Measurements from ENCODE around the gene PLXNC1.
A peak's percentile ranks its signal among the peaks of the same experiment; 100 is the strongest.

Gene PLXNC1

GRCh38 chr12:94299846-94300245 lies 151.5 kb downstream of the PLXNC1 start:
- H3K27ac ChIP-seq (ENCODE audit: insufficient read depth in 1 of 2, low read depth in 1 of 2, low read length in 2 of 2, poor library complexity in 1 of 2, severe bottlenecking in 2 of 2): peak overlapping the region in 1 of 2 experiments; percentile 5
- H3K27me3 ChIP-seq (replicated peaks in 2 of 5; ENCODE audit: control insufficient read depth in 4 of 5, insufficient read depth in 5 of 5, low read length in 4 of 5): no peaks in the 10 kb centered on the region
- H3K4me3 ChIP-seq (ENCODE audit: control insufficient read depth in 1 of 7, extremely low read depth in 1 of 7, insufficient read depth in 4 of 7, low read depth in 2 of 7, low read length in 6 of 7): no peak overlapping the region
- peaks cover 23 to 83% (median 57%) of the 10 kb centered on the region in 4 experiments for H3K36me3 ChIP-seq (ENCODE audit: control insufficient read depth in 4 of 4, insufficient read depth in 4 of 4, low read length in 3 of 4)
- H3K4me1 ChIP-seq (ENCODE audit: control extremely low read depth in 1 of 4, control insufficient read depth in 4 of 4, insufficient read depth in 4 of 4, low read length in 3 of 4): peaks cover 0 to 2% (median 0%) of the 10 kb centered on the region in 4 experiments
- 100% methylated on average over 1 of the region's 1 CpG for whole genome bisulfite sequencing (ENCODE audit: insufficient coverage)
- no peak for DNase-seq
- POLR2A ChIA-PET: no interaction called here
- CTCF ChIA-PET: no interaction called here
- H3K9me3 ChIP-seq (ENCODE audit: control extremely low read depth in 1 of 5, control insufficient read depth in 4 of 5, insufficient read depth in 2 of 5, low read depth in 1 of 5, low read length in 4 of 5): no peaks in the 10 kb centered on the region

GRCh38 chr12:94304012-94304411 lies 155.6 kb downstream of the PLXNC1 start:
- Histone ChIP-seq H3K4me1 (ENCODE audit: control extremely low read depth in 1 of 4, control insufficient read depth in 4 of 4, insufficient read depth in 4 of 4, low read length in 3 of 4) (peaks cover 0 to 2% (median 0%) of the 10 kb centered on the region in 4 experiments), H3K27ac (ENCODE audit: insufficient read depth in 1 of 2, low read depth in 1 of 2, low read length in 2 of 2, poor library complexity in 1 of 2, severe bottlenecking in 2 of 2) (peak overlapping the region in 1 of 2 experiments; percentile 4), H3K9me3 (ENCODE audit: control extremely low read depth in 1 of 5, control insufficient read depth in 4 of 5, insufficient read depth in 2 of 5, low read depth in 1 of 5, low read length in 4 of 5) (no peaks in the 10 kb centered on the region), H3K27me3 (replicated peaks in 2 of 5; ENCODE audit: control insufficient read depth in 4 of 5, insufficient read depth in 5 of 5, low read length in 4 of 5) (no peaks in the 10 kb centered on the region), H3K4me3 (ENCODE audit: control insufficient read depth in 1 of 7, extremely low read depth in 1 of 7, insufficient read depth in 4 of 7, low read depth in 2 of 7, low read length in 6 of 7) (no peak overlapping the region), H3K36me3 (ENCODE audit: control insufficient read depth in 4 of 4, insufficient read depth in 4 of 4, low read length in 3 of 4) (peaks cover 36 to 81% (median 57%) of the 10 kb centered on the region in 4 experiments)
- no peak for DNase-seq
- POLR2A ChIA-PET: no interaction called here
- no CpG with 5 or more reads among the region's 1 CpG for WGBS (ENCODE audit: insufficient coverage)
- CTCF ChIA-PET: interaction anchor here (1.1 kb wide), 1 partner anchor 159 kb away, joined by 3 read pairs; no protein-coding TSS in a partner anchor

- DNase-seq: no peak
- H3K36me3 ChIP-seq (ENCODE audit: control insufficient read depth in 4 of 4, insufficient read depth in 4 of 4, low read length in 3 of 4): peaks cover 37 to 75% (median 56%) of the 10 kb centered on the region in 4 experiments
- CTCF ChIA-PET: interaction anchor here (0.9 kb wide), 1 partner anchor 15 kb away, joined by 3 read pairs; no protein-coding TSS in a partner anchor
- no peak overlapping the region for H3K27ac ChIP-seq (ENCODE audit: insufficient read depth in 1 of 2, low read depth in 1 of 2, low read length in 2 of 2, poor library complexity in 1 of 2, severe bottlenecking in 2 of 2)
- H3K4me3 ChIP-seq (ENCODE audit: control insufficient read depth in 1 of 7, extremely low read depth in 1 of 7, insufficient read depth in 4 of 7, low read depth in 2 of 7, low read length in 6 of 7): no peak overlapping the region
- H3K4me1 ChIP-seq (ENCODE audit: control extremely low read depth in 1 of 4, control insufficient read depth in 4 of 4, insufficient read depth in 4 of 4, low read length in 3 of 4): peaks cover 0 to 2% (median 0%) of the 10 kb centered on the region in 4 experiments
- 100% methylated on average over 1 of the region's 3 CpGs for WGBS (ENCODE audit: insufficient coverage)
- no peaks in the 10 kb centered on the region for H3K9me3 ChIP-seq (ENCODE audit: control extremely low read depth in 1 of 5, control insufficient read depth in 4 of 5, insufficient read depth in 2 of 5, low read depth in 1 of 5, low read length in 4 of 5)
- H3K27me3 ChIP-seq (replicated peaks in 2 of 5; ENCODE audit: control insufficient read depth in 4 of 5, insufficient read depth in 5 of 5, low read length in 4 of 5): no peaks in the 10 kb centered on the region
- POLR2A ChIA-PET: no interaction called here
These were observed 156.2 kb downstream of the PLXNC1 start for GRCh38 chr12:94304566-94305061.

- ChIA-PET POLR2A (no interaction called here), CTCF (interaction anchor here (0.6 to 0.9 kb wide), 3 partner anchors 8 to 23 kb away, joined by 3 to 4 read pairs (median 4); no protein-coding TSS in a partner anchor)
- H3K9me3 ChIP-seq (ENCODE audit: control extremely low read depth in 1 of 5, control insufficient read depth in 4 of 5, insufficient read depth in 2 of 5, low read depth in 1 of 5, low read length in 4 of 5): no peaks in the 10 kb centered on the region
- 94% methylated on average over 4 of the region's 9 CpGs for WGBS (ENCODE audit: insufficient coverage)
- DNase-seq: no peak
- no peaks in the 10 kb centered on the region for H3K27me3 ChIP-seq (replicated peaks in 2 of 5; ENCODE audit: control insufficient read depth in 4 of 5, insufficient read depth in 5 of 5, low read length in 4 of 5)
- H3K27ac ChIP-seq (ENCODE audit: insufficient read depth in 1 of 2, low read depth in 1 of 2, low read length in 2 of 2, poor library complexity in 1 of 2, severe bottlenecking in 2 of 2): no peak overlapping the region
- no peak overlapping the region for H3K4me3 ChIP-seq (ENCODE audit: control insufficient read depth in 1 of 7, extremely low read depth in 1 of 7, insufficient read depth in 4 of 7, low read depth in 2 of 7, low read length in 6 of 7)
- H3K36me3 ChIP-seq (ENCODE audit: control insufficient read depth in 4 of 4, insufficient read depth in 4 of 4, low read length in 3 of 4): peaks cover 35 to 67% (median 52%) of the 10 kb centered on the region in 4 experiments
- peaks cover 0 to 2% (median 0%) of the 10 kb centered on the region in 4 experiments for H3K4me1 ChIP-seq (ENCODE audit: control extremely low read depth in 1 of 4, control insufficient read depth in 4 of 4, insufficient read depth in 4 of 4, low read length in 3 of 4)
These were observed 157.0 kb downstream of the PLXNC1 start for GRCh38 chr12:94305130-94305957.

GRCh38 chr12:94308612-94309011 lies 160.2 kb downstream of the PLXNC1 start:
- DNase-seq: no peak
- CTCF ChIA-PET: no interaction called here
- Histone ChIP-seq H3K27ac (ENCODE audit: insufficient read depth in 1 of 2, low read depth in 1 of 2, low read length in 2 of 2, poor library complexity in 1 of 2, severe bottlenecking in 2 of 2) (no peak overlapping the region), H3K9me3 (ENCODE audit: control extremely low read depth in 1 of 5, control insufficient read depth in 4 of 5, insufficient read depth in 2 of 5, low read depth in 1 of 5, low read length in 4 of 5) (no peaks in the 10 kb centered on the region), H3K4me1 (ENCODE audit: control extremely low read depth in 1 of 4, control insufficient read depth in 4 of 4, insufficient read depth in 4 of 4, low read length in 3 of 4) (peaks cover 0 to 2% (median 0%) of the 10 kb centered on the region in 4 experiments), H3K27me3 (replicated peaks in 2 of 5; ENCODE audit: control insufficient read depth in 4 of 5, insufficient read depth in 5 of 5, low read length in 4 of 5) (no peaks in the 10 kb centered on the region), H3K36me3 (ENCODE audit: control insufficient read depth in 4 of 4, insufficient read depth in 4 of 4, low read length in 3 of 4) (peaks cover 24 to 59% (median 42%) of the 10 kb centered on the region in 4 experiments), H3K4me3 (ENCODE audit: control insufficient read depth in 1 of 7, extremely low read depth in 1 of 7, insufficient read depth in 4 of 7, low read depth in 2 of 7, low read length in 6 of 7) (no peak overlapping the region)
- POLR2A ChIA-PET: no interaction called here
- WGBS (ENCODE audit: insufficient coverage): no CpG with 5 or more reads among the region's 2 CpGs

- Histone ChIP-seq H3K36me3 (ENCODE audit: control insufficient read depth in 4 of 4, insufficient read depth in 4 of 4, low read length in 3 of 4) (peaks cover 18 to 53% (median 39%) of the 10 kb centered on the region in 4 experiments), H3K27ac (ENCODE audit: insufficient read depth in 1 of 2, low read depth in 1 of 2, low read length in 2 of 2, poor library complexity in 1 of 2, severe bottlenecking in 2 of 2) (no peak overlapping the region), H3K4me1 (ENCODE audit: control extremely low read depth in 1 of 4, control insufficient read depth in 4 of 4, insufficient read depth in 4 of 4, low read length in 3 of 4) (no peaks in the 10 kb centered on the region), H3K27me3 (replicated peaks in 2 of 5; ENCODE audit: control insufficient read depth in 4 of 5, insufficient read depth in 5 of 5, low read length in 4 of 5) (no peaks in the 10 kb centered on the region), H3K9me3 (ENCODE audit: control extremely low read depth in 1 of 5, control insufficient read depth in 4 of 5, insufficient read depth in 2 of 5, low read depth in 1 of 5, low read length in 4 of 5) (no peaks in the 10 kb centered on the region), H3K4me3 (ENCODE audit: control insufficient read depth in 1 of 7, extremely low read depth in 1 of 7, insufficient read depth in 4 of 7, low read depth in 2 of 7, low read length in 6 of 7) (no peak overlapping the region)
- WGBS (ENCODE audit: insufficient coverage): 100% methylated on average over 1 of the region's 5 CpGs
- DNase-seq: no peak
- ChIA-PET CTCF (no interaction called here), POLR2A (no interaction called here)
These were observed 161.0 kb downstream of the PLXNC1 start for GRCh38 chr12:94309373-94309772.

- H3K27ac ChIP-seq (ENCODE audit: insufficient read depth in 1 of 2, low read depth in 1 of 2, low read length in 2 of 2, poor library complexity in 1 of 2, severe bottlenecking in 2 of 2): no peak overlapping the region
- DNase-seq: no peak
- H3K36me3 ChIP-seq (ENCODE audit: control insufficient read depth in 4 of 4, insufficient read depth in 4 of 4, low read length in 3 of 4): peaks cover 5 to 29% (median 16%) of the 10 kb centered on the region in 4 experiments
- peaks cover 0 to 10% (median 0%) of the 10 kb centered on the region in 5 experiments for H3K9me3 ChIP-seq (ENCODE audit: control extremely low read depth in 1 of 5, control insufficient read depth in 4 of 5, insufficient read depth in 2 of 5, low read depth in 1 of 5, low read length in 4 of 5)
- H3K27me3 ChIP-seq (replicated peaks in 2 of 5; ENCODE audit: control insufficient read depth in 4 of 5, insufficient read depth in 5 of 5, low read length in 4 of 5): no peaks in the 10 kb centered on the region
- 100% methylated on average over 1 of the region's 1 CpG for WGBS (ENCODE audit: insufficient coverage)
- ChIA-PET POLR2A (no interaction called here), CTCF (interaction anchor here (1.0 kb wide), 1 partner anchor 167 kb away, joined by 3 read pairs; no protein-coding TSS in a partner anchor)
- H3K4me3 ChIP-seq (ENCODE audit: control insufficient read depth in 1 of 7, extremely low read depth in 1 of 7, insufficient read depth in 4 of 7, low read depth in 2 of 7, low read length in 6 of 7): no peak overlapping the region
- no peaks in the 10 kb centered on the region for H3K4me1 ChIP-seq (ENCODE audit: control extremely low read depth in 1 of 4, control insufficient read depth in 4 of 4, insufficient read depth in 4 of 4, low read length in 3 of 4)
These were observed 164.0 kb downstream of the PLXNC1 start for GRCh38 chr12:94312378-94312777.
